Breast epithelium (tissue), 3 donors: Measurements from ENCODE around the gene LDLR.

ENCODE experiments used
- CTCF ChIP-seq, 3 donors: fragments of 450-650 bp; IDR thresholded peaks; one replicate each; pipeline ENCODE4 v1.5.1; 2016 to 2017; ENCODE audit warnings: antibody characterized with exemption in 3 of 3, mild to moderate bottlenecking in 3 of 3, moderate library complexity in 3 of 3
- POLR2AphosphoS5 ChIP-seq, 3 donors: sonication (generic); formaldehyde crosslinking; IDR thresholded peaks; one replicate each; pipeline ENCODE4 v1.6.1; 2017; ENCODE audit warnings: antibody characterized with exemption in 3 of 3

GRCh38 chr19:11165486-11166030, 76.3 kb downstream of the LDLR start:
- TF ChIP-seq CTCF (IDR thresholded peaks at IDR 0.05): no peak
- TF ChIP-seq POLR2AphosphoS5 (IDR thresholded peaks at IDR 0.05): no peak
